Measurements from ENCODE around the gene HOXA2.

Gene HOXA2

DNA sequence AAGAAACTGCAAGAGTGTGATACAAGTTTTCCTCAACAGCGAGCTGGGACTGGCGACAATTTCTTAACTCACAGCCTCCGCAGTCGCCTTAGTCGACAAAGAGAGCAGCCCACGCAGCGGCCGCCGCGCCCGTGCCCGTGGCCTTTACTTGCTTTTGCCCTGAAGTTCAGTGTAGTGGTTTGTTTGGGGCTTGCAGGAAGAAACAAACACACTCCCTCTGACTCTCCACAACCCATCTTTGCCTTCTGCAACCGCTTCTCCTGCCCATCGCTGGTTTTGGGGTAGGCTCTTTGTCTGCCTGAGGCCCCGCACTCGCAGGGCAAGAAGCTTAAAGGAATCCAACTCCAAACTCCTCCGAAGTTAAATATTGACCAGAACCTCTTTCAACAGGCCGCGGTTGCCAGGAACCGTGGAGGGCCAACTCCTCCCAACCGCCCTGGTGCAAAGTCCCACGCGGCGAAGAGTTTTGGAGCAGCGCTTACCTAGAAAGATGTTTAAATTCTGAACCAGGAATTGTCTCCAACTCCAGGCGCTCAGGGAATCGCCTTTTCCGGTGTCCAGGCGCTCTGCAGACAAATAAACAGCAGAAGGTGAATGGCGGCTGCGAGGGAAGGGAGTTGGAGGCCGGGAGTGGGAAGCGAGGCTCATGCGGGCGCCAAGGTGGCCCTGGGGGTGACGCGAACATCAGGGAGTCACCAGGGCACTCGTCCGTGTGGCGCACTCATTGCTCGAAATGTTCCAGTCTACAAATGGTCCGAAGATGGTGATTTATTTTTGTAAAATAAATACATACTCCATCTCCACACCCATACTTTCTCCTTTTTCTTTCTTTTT lies 19.8 kb upstream of the HOXA2 start:
- H4K20me1 ChIP-seq (ENCODE audit: low read depth, low read length): no peaks in the 10 kb centered on the region
- H3K79me2 ChIP-seq (ENCODE audit: insufficient read depth, low read length): no peaks in the 10 kb centered on the region

DNA sequence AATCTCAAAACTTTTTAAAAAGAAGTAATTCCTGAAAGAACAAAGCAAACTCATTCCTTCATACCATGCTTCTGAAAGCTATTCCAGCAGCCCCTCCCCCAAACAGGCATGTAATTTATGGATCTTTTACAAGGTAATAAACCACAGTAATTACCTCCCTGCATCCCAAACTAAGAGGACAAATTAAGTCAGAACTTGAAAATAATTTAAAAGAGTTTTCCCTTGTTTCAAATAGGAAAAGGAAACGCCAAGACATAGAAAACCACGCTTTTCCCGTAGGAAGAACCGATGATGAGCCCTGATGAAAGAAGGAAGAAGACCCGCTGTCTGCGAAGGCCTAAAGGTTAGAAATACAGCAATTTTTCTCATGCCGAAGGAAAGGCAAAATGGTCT lies 19.2 kb upstream of the HOXA2 start:
- Histone ChIP-seq H3K9ac (ENCODE audit: low read length) (no peak overlapping the region), H4K20me1 (ENCODE audit: low read depth, low read length) (no peaks in the 10 kb centered on the region), H3K27ac (ENCODE audit: low read depth, low read length) (no peak overlapping the region), H3K4me2 (ENCODE audit: low read depth, low read length, poor library complexity, severe bottlenecking) (no peak overlapping the region), H3K9me2 (replicated peaks; ENCODE audit: insufficient read depth, low read length) (no peaks in the 10 kb centered on the region), H3K79me2 (ENCODE audit: insufficient read depth, low read length) (no peaks in the 10 kb centered on the region), H3K9me3 (ENCODE audit: insufficient read depth, low read length) (no peaks in the 10 kb centered on the region), H2AFZ (ENCODE audit: low read depth, low read length, severe bottlenecking) (no peak overlapping the region), H3K4me3 (ENCODE audit: insufficient read depth, low read length, poor library complexity, severe bottlenecking) (no peak overlapping the region), H3F3A (ENCODE audit: insufficient read depth) (no peaks in the 10 kb centered on the region), H3K36me3 (ENCODE audit: low read length) (no peaks in the 10 kb centered on the region), H3K27me3 (ENCODE audit: low read length) (no peaks in the 10 kb centered on the region)
- TF ChIP-seq EZH2phosphoT487 (conservative IDR thresholded peaks at IDR 0.05; ENCODE audit: low read length): no peak
- TF ChIP-seq, protein P1, sequence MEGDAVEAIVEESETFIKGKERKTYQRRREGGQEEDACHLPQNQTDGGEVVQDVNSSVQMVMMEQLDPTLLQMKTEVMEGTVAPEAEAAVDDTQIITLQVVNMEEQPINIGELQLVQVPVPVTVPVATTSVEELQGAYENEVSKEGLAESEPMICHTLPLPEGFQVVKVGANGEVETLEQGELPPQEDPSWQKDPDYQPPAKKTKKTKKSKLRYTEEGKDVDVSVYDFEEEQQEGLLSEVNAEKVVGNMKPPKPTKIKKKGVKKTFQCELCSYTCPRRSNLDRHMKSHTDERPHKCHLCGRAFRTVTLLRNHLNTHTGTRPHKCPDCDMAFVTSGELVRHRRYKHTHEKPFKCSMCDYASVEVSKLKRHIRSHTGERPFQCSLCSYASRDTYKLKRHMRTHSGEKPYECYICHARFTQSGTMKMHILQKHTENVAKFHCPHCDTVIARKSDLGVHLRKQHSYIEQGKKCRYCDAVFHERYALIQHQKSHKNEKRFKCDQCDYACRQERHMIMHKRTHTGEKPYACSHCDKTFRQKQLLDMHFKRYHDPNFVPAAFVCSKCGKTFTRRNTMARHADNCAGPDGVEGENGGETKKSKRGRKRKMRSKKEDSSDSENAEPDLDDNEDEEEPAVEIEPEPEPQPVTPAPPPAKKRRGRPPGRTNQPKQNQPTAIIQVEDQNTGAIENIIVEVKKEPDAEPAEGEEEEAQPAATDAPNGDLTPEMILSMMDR (IDR thresholded peaks at IDR 0.05; ENCODE audit: insufficient read depth, low read length, poor library complexity, severe bottlenecking): no peak

More for the DNA sequence above, 19.8 kb upstream of the HOXA2 start:
- Histone ChIP-seq H3K4me2 (ENCODE audit: low read depth, low read length, poor library complexity, severe bottlenecking) (no peak overlapping the region), H3F3A (ENCODE audit: insufficient read depth) (no peaks in the 10 kb centered on the region), H2AFZ (ENCODE audit: low read depth, low read length, severe bottlenecking) (no peak overlapping the region), H3K9ac (ENCODE audit: low read length) (no peak overlapping the region), H3K36me3 (ENCODE audit: low read length) (no peaks in the 10 kb centered on the region), H3K9me3 (ENCODE audit: insufficient read depth, low read length) (no peaks in the 10 kb centered on the region), H3K9me2 (replicated peaks; ENCODE audit: insufficient read depth, low read length) (no peaks in the 10 kb centered on the region), H3K4me3 (ENCODE audit: insufficient read depth, low read length, poor library complexity, severe bottlenecking) (no peak overlapping the region), H3K27me3 (ENCODE audit: low read length) (no peaks in the 10 kb centered on the region), H3K27ac (ENCODE audit: low read depth, low read length) (no peak overlapping the region)
- no peak for TF ChIP-seq EZH2phosphoT487 (conservative IDR thresholded peaks at IDR 0.05; ENCODE audit: low read length)
- TF ChIP-seq, protein P1 (IDR thresholded peaks at IDR 0.05; ENCODE audit: insufficient read depth, low read length, poor library complexity, severe bottlenecking): no peak

DNA sequence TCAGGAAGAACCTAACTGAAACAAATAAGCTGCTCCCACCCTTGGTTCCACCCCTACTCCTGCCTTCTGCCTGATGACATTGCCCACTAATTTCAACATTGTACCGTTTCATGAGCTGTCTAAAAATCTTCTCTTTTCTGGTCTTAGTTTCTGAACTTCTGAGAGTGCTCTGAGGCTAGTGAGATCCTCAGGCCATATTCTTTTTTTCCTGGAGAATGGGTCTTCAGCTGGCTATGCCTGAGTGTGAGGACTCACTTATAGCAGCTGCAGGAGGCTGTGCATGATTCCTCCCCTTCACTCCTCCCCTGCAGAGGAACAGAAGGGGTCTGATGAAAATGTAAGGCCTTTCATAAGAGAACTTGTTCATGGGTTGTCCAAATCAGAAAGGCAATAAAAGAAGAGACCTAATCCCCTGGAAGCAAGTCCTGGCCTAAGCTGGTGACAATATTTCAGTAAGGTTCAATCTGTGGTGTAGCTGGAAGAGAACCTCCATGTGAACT lies 17.0 kb upstream of the HOXA2 start:
- H3K9ac ChIP-seq (ENCODE audit: low read length): no peak overlapping the region
- no peaks in the 10 kb centered on the region for H3K27me3 ChIP-seq (ENCODE audit: low read length)
- H3K36me3 ChIP-seq (ENCODE audit: low read length): no peaks in the 10 kb centered on the region
- no peak overlapping the region for H2AFZ ChIP-seq (ENCODE audit: low read depth, low read length, severe bottlenecking)
- no peaks in the 10 kb centered on the region for H4K20me1 ChIP-seq (ENCODE audit: low read depth, low read length)
- no peaks in the 10 kb centered on the region for H3F3A ChIP-seq (ENCODE audit: insufficient read depth)
- no peaks in the 10 kb centered on the region for H3K9me3 ChIP-seq (ENCODE audit: insufficient read depth, low read length)
- no peak overlapping the region for H3K4me3 ChIP-seq (ENCODE audit: insufficient read depth, low read length, poor library complexity, severe bottlenecking)
- H3K4me2 ChIP-seq (ENCODE audit: low read depth, low read length, poor library complexity, severe bottlenecking): no peak overlapping the region
- TF ChIP-seq, protein P1 (IDR thresholded peaks at IDR 0.05; ENCODE audit: insufficient read depth, low read length, poor library complexity, severe bottlenecking): no peak
- TF ChIP-seq EZH2phosphoT487 (conservative IDR thresholded peaks at IDR 0.05; ENCODE audit: low read length): no peak
- H3K9me2 ChIP-seq (replicated peaks; ENCODE audit: insufficient read depth, low read length): no peaks in the 10 kb centered on the region
- H3K79me2 ChIP-seq (ENCODE audit: insufficient read depth, low read length): no peaks in the 10 kb centered on the region
- no peak overlapping the region for H3K27ac ChIP-seq (ENCODE audit: low read depth, low read length)

All from SU-DHL-6 (cell line).